Panc1 (cell line): ENCODE measurements around the gene TMEM39B. TPM values are rescaled to one million over a fixed set of nuclear protein-coding genes. Genes with fewer than 3 reads are reported as not detected.

ENCODE experiments used
- ATAC-seq: fragments of 200-7000 bp; cut with Tn5 transposase; 2 replicates; pipeline ENCODE4 v1.9.1; 2020; ENCODE audit warnings: mild to moderate bottlenecking, moderate library complexity
- BruUV-seq: library from RNA; stranded (reverse); fragments of 400-500 nt; replicated peaks from 2 replicates; lab custom pipeline; 2021; lab: Mats Ljungman, UMichigan
- CTCF ChIA-PET: fragments of 300-600 bp; sonication (Branson Sonifier 250); formaldehyde crosslinking; loops from one replicate; lab custom pipeline; 2022; ENCODE audit warnings: antibody characterized with exemption; lab: Charles Lee
- POLR2A ChIA-PET: fragments of 300-600 bp; sonication (Branson Sonifier 250); formaldehyde crosslinking; loops from one replicate; lab custom pipeline; 2022; ENCODE audit warnings: antibody characterized with exemption; lab: Charles Lee
- DNase-seq: peaks from one replicate; pipeline ENCODE4 v3.0.0-alpha.2; 2010; ENCODE audit warnings: low read depth, low spot score
- H3K27ac ChIP-seq: 2 replicates; pipeline ENCODE4 v1.5.1; 2011; ENCODE audit warnings: mild to moderate bottlenecking, low read length, inconsistent platforms
- H3K27me3 ChIP-seq: fragments of 200-500 bp; sonication (Bioruptor generic); 2 replicates; pipeline ENCODE4 v1.6.0; 2014; ENCODE audit warnings: low read length, inconsistent platforms; ENCODE audit not compliant: control insufficient read depth, insufficient read depth
- H3K36me3 ChIP-seq: fragments of 200-500 bp; sonication (Bioruptor generic); 2 replicates; pipeline ENCODE4 v1.5.1; 2014; ENCODE audit warnings: inconsistent platforms, mild to moderate bottlenecking, low read length, moderate library complexity; ENCODE audit not compliant: control insufficient read depth, insufficient read depth
- H3K4me1 ChIP-seq: 2 replicates; pipeline ENCODE4 v1.5.1; 2011; ENCODE audit warnings: inconsistent platforms, mild to moderate bottlenecking, low read length, moderate library complexity; ENCODE audit not compliant: control insufficient read depth, insufficient read depth
- H3K4me3 ChIP-seq, 2 experiments: 2 replicates each; pipeline ENCODE4 v1.5.1; 2011 to 2012; ENCODE audit warnings: low read depth in 2 of 2, low read length in 2 of 2, mild to moderate bottlenecking in 2 of 2, inconsistent platforms in 1 of 2, moderate library complexity in 1 of 2
- H3K9me3 ChIP-seq: fragments of 200-500 bp; sonication (Bioruptor generic); 2 replicates; pipeline ENCODE4 v1.5.1; 2014; ENCODE audit warnings: low read depth, mild to moderate bottlenecking, inconsistent platforms, low read length, moderate library complexity; ENCODE audit not compliant: control insufficient read depth, insufficient read depth
- POLR2AphosphoS5 ChIP-seq: IDR thresholded peaks from 2 replicates; pipeline ENCODE4 v1.6.1; 2012; ENCODE audit warnings: mild to moderate bottlenecking, low read depth, low read length, moderate library complexity
- SIN3A ChIP-seq: IDR thresholded peaks from 2 replicates; pipeline ENCODE4 v1.6.1; 2012; ENCODE audit warnings: low read depth, mild to moderate bottlenecking, low read length, moderate library complexity, borderline replicate concordance; ENCODE audit not compliant: insufficient read depth
- TCF7L2 ChIP-seq: IDR thresholded peaks from 2 replicates; pipeline ENCODE4 v1.6.1; 2011; ENCODE audit warnings: mild to moderate bottlenecking, low read depth, low read length, inconsistent platforms
- in situ Hi-C: cut with HindIII; loops from 2 replicates; pipeline ENCODE4 v1.10.0; 2016; ENCODE audit warnings: low sequenced_read_pairs, low pct_unique_long_range_greater_than_20kb
- intact Hi-C: fragments of 100-400 bp; cut with micrococcal nuclease; formaldehyde crosslinking; loops from one replicate; pipeline ENCODE4 v1.10.0; 2022; ENCODE audit not compliant: unreplicated experiment
- total RNA-seq: library from RNA; stranded (reverse); gene quantifications from one replicate; pipeline ENCODE4 v1.2.1, GENCODE V29; 2021; ENCODE audit not compliant: unreplicated experiment
- TF ChIP-seq, protein P1 (sequence below): fragments of 450-650 bp; IDR thresholded peaks from 2 replicates; pipeline ENCODE4 v1.5.1; 2017; ENCODE audit warnings: mild to moderate bottlenecking
- TF ChIP-seq, protein P2 (sequence below), 2 experiments: IDR thresholded peaks; 2 replicates each; pipeline ENCODE4 v1.6.1; 2011 to 2012; ENCODE audit warnings: low read depth in 2 of 2, control low read depth in 1 of 2, low read length in 1 of 2, mild to moderate bottlenecking in 1 of 2, moderate library complexity in 1 of 2; ENCODE audit not compliant: insufficient read depth in 1 of 2

TMEM39B gene
- total RNA-seq, 1 experiment from 2014 or later, result 35.0 TPM

DNA sequence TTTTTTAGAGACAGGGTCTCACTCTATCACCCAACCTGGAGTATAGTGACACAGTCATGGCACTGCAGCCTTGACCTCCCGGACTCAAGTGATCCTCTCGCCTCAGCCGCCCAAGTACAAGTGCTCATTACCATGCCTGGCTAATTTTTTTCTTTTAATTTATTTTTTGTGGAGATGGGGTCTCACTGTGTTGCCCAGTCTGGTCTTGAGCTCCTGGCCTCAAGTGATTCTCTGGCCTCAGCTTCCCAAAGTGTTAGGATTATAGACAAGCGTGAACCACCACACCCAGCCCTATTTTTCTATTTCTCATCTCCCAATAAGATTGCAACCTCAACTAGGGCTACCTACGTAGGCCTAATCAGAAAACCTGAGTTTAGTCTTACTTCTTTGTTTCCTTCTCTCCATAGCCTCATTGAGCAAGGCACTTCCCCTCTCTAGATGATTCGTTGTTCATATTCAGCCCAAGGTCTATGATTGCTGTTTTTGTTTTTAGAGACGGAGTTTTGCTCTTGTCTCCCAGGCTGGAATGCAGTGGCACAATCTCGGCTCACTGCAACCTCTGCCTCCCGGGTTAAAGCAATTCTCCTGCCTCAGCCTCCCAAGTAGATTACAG, 34.0 kb downstream of the TMEM39B start:
- ChIA-PET CTCF (no interaction called here), POLR2A (interaction anchor here (0.6 kb wide), 1 partner anchor 91 kb away, joined by 4 read pairs; no protein-coding TSS in a partner anchor)
- in situ Hi-C loops, result no loop called here
- intact Hi-C loops, result no loop called here
- Histone ChIP-seq H3K9me3 (no peaks in the 10 kb centered on the region), H3K4me1 (peaks cover 14% of the 10 kb centered on the region; the same call in 1 of the 2 replicates), H3K27me3 (no peaks in the 10 kb centered on the region), H3K4me3 (no peak overlapping the region), H3K27ac (peak overlapping the region; percentile 94), H3K36me3 (peaks cover 7% of the 10 kb centered on the region; the same call in 1 of the 2 replicates)
- TF ChIP-seq TCF7L2 (no peak), SIN3A (no peak), POLR2AphosphoS5 (no peak)
- TF ChIP-seq, protein P1, sequence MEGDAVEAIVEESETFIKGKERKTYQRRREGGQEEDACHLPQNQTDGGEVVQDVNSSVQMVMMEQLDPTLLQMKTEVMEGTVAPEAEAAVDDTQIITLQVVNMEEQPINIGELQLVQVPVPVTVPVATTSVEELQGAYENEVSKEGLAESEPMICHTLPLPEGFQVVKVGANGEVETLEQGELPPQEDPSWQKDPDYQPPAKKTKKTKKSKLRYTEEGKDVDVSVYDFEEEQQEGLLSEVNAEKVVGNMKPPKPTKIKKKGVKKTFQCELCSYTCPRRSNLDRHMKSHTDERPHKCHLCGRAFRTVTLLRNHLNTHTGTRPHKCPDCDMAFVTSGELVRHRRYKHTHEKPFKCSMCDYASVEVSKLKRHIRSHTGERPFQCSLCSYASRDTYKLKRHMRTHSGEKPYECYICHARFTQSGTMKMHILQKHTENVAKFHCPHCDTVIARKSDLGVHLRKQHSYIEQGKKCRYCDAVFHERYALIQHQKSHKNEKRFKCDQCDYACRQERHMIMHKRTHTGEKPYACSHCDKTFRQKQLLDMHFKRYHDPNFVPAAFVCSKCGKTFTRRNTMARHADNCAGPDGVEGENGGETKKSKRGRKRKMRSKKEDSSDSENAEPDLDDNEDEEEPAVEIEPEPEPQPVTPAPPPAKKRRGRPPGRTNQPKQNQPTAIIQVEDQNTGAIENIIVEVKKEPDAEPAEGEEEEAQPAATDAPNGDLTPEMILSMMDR, result no peak
- TF ChIP-seq, protein P2, sequence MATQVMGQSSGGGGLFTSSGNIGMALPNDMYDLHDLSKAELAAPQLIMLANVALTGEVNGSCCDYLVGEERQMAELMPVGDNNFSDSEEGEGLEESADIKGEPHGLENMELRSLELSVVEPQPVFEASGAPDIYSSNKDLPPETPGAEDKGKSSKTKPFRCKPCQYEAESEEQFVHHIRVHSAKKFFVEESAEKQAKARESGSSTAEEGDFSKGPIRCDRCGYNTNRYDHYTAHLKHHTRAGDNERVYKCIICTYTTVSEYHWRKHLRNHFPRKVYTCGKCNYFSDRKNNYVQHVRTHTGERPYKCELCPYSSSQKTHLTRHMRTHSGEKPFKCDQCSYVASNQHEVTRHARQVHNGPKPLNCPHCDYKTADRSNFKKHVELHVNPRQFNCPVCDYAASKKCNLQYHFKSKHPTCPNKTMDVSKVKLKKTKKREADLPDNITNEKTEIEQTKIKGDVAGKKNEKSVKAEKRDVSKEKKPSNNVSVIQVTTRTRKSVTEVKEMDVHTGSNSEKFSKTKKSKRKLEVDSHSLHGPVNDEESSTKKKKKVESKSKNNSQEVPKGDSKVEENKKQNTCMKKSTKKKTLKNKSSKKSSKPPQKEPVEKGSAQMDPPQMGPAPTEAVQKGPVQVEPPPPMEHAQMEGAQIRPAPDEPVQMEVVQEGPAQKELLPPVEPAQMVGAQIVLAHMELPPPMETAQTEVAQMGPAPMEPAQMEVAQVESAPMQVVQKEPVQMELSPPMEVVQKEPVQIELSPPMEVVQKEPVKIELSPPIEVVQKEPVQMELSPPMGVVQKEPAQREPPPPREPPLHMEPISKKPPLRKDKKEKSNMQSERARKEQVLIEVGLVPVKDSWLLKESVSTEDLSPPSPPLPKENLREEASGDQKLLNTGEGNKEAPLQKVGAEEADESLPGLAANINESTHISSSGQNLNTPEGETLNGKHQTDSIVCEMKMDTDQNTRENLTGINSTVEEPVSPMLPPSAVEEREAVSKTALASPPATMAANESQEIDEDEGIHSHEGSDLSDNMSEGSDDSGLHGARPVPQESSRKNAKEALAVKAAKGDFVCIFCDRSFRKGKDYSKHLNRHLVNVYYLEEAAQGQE (IDR thresholded peaks at IDR 0.05; ENCODE audit: insufficient read depth in 1 of 2, low read depth in 2 of 2, low read length in 1 of 2), result no peak
- BruUV-seq, result no TSS peak
- ATAC-seq (no peak), DNase-seq (no peak)

DNA sequence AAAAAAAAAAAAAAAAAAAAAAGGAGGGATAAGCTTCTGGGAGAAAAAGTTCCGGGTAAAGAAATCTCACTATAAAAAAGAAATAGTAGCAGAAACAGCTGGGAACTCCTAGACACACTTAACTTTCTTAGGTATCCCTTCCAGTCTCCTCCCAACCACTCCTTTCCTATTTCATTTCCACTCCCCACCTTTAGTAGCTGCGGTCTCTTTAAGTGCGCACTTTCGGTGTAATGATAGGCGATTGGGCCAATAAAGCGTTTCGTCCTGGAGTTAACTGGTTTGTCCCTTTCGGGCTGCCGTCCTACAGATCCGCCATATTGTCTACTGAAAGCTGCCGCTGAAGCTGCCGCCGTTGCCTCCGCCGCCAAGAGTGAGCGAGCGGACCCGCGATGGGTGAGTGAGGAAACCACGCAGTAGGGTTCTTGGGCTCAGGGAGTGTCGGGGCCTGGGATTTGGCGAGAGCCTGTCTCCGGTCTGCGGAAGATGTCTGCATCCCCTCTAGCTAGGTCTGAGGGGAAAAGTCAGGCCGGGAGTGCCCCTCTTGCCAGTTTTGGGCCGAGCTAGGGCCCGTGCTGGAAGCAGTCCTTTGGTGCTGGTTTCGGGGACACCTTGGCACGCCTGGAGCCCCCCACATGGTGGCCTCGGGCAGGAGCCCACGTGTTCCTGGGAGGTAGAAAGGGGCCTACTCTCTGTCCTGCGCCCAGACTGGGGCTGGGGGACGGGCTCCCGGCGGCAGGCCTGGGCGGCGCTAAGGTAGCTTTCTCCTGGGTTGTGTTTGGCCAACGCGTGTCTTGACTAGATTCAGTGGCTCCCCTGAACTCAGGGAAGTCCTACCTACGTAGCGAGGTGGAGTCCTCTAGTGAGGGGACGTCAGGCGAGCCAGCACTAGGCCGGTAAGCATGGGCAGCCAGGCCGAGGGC, 35.3 kb downstream of the TMEM39B start, which contains the start of gene KPNA6:
Gene KPNA6, plus strand, starts transcription at position 315 of the 920 bp plus-strand sequence. Its CDS starts 75 bp downstream, at position 390.
- TF ChIP-seq SIN3A, result 0 out of 2 replicates have a peak, but pooled peaks have one; percentile 39
- TF ChIP-seq POLR2AphosphoS5, result peak; percentile 70
- TF ChIP-seq, protein P1, result no peak
- TF ChIP-seq, protein P2 (IDR thresholded peaks at IDR 0.05; ENCODE audit: insufficient read depth in 1 of 2, low read depth in 2 of 2, low read length in 1 of 2), result no peak
- TF ChIP-seq TCF7L2, result peak; percentile 66
- H3K9me3 ChIP-seq, result no peaks in the 10 kb centered on the region
- POLR2A ChIA-PET, result interaction anchor here (0.6 to 1.0 kb wide), 4 partner anchors 26 to 675 kb away, joined by 3 to 6 read pairs (median 4); no protein-coding TSS in a partner anchor
- DNase-seq (peak; percentile 92), ATAC-seq (peak; percentile 85)
- H3K27me3 ChIP-seq, result no peaks in the 10 kb centered on the region
- intact Hi-C loops, result no loop called here
- in situ Hi-C loops, result no loop called here
- H3K4me3 ChIP-seq, result peak within 1 kb of the TSS; percentile 82 to 93
- CTCF ChIA-PET, result interaction anchor here (0.6 to 0.7 kb wide), 3 partner anchors 19 to 76 kb away, joined by 3 to 15 read pairs (median 9); no protein-coding TSS in a partner anchor
- peaks cover 19% of the 10 kb centered on the region; the same call in 1 of the 2 replicates for H3K4me1 ChIP-seq
- H3K36me3 ChIP-seq, result peaks cover 7% of the 10 kb centered on the region; the same call in 1 of the 2 replicates
- H3K27ac ChIP-seq, result peak within 1 kb of the TSS; percentile 94
- no TSS peak for BruUV-seq
